B cell (primary cell): ENCODE results near the gene ARHGAP12. TPM values are rescaled to one million over a fixed set of nuclear protein-coding genes. Genes with fewer than 3 reads are reported as not detected.

ENCODE experiments used
- ATAC-seq: fragments of 200-7000 bp; cut with Tn5 transposase; one replicate; pipeline ENCODE4 v1.10.0; 2021; ENCODE audit warnings: low read depth, mild to moderate bottlenecking, moderate number of reproducible peaks, moderate library complexity
- CTCF ChIA-PET: fragments of 350-600 bp; sonication (Branson Sonifier 250); formaldehyde crosslinking; loops from one replicate; lab custom pipeline; 2021; ENCODE audit warnings: antibody characterized with exemption, inconsistent platforms; lab: Charles Lee
- POLR2A ChIA-PET: fragments of 350-600 bp; sonication (Branson Sonifier 250); formaldehyde crosslinking; loops from one replicate; lab custom pipeline; 2021; ENCODE audit warnings: antibody characterized with exemption; lab: Charles Lee
- DNase-seq: peaks from one replicate; pipeline ENCODE4 v3.0.0; 2013
- H2AFZ ChIP-seq: 2 replicates; pipeline ENCODE4 v1.6.1; 2012; ENCODE audit warnings: mild to moderate bottlenecking, low read depth, low read length; ENCODE audit not compliant: insufficient read depth, poor library complexity, severe bottlenecking
- H3K27ac ChIP-seq, 2 donors: 1 replicate in 1 of 2; 2 replicates in 1 of 2; pipeline ENCODE4 v1.5.1; 2012 to 2013; ENCODE audit warnings: low read length in 2 of 2, mild to moderate bottlenecking in 2 of 2, moderate library complexity in 1 of 2
- H3K27me3 ChIP-seq, 4 experiments: fragments of 200-600 bp in 1 of 4; sonication (generic) in 1 of 4; replicated peaks in 1 of 4; 1 replicate in 2 of 4; 2 replicates in 2 of 4; pipeline versions ENCODE4 v1.6.1 to v1.7.0; 2013 to 2016; ENCODE audit warnings: low read length in 3 of 4, mild to moderate bottlenecking in 2 of 4, mixed read lengths in 1 of 4, moderate library complexity in 1 of 4; ENCODE audit not compliant: insufficient read depth in 4 of 4, control insufficient read depth in 3 of 4; ENCODE audit errors: control extremely low read depth in 1 of 4
- H3K36me3 ChIP-seq, 2 experiments: replicated peaks in 1 of 2; 1 replicate in 1 of 2; 2 replicates in 1 of 2; pipeline versions ENCODE4 v1.6.1 to v1.7.1; 2013; ENCODE audit warnings: low read length in 1 of 2; ENCODE audit not compliant: insufficient read depth in 2 of 2, control insufficient read depth in 1 of 2; ENCODE audit errors: control extremely low read depth in 1 of 2, extremely low read depth in 1 of 2
- H3K4me1 ChIP-seq, 2 donors: fragments of 200-600 bp in 1 of 2; sonication (generic) in 1 of 2; 1 replicate in 1 of 2; 2 replicates in 1 of 2; pipeline versions ENCODE4 v1.5.1 to v1.6.1; 2013 to 2017; ENCODE audit warnings: low read length in 2 of 2; ENCODE audit not compliant: control insufficient read depth in 2 of 2, insufficient read depth in 2 of 2
- H3K4me2 ChIP-seq: replicated peaks from 2 replicates; pipeline ENCODE3; 2012; ENCODE audit warnings: mild to moderate bottlenecking, low read depth, low read length; ENCODE audit not compliant: poor library complexity, severe bottlenecking
- H3K4me3 ChIP-seq, 5 experiments: fragments of 200-600 bp in 1 of 5; sonication (generic) in 1 of 5; 1 replicate in 3 of 5; 2 replicates in 2 of 5; pipeline versions ENCODE4 v1.5.1 to v1.7.0; 2011 to 2016; ENCODE audit warnings: low read length in 4 of 5, mild to moderate bottlenecking in 4 of 5, low read depth in 2 of 5, control low read depth in 1 of 5, moderate library complexity in 1 of 5; ENCODE audit not compliant: insufficient read depth in 1 of 5; ENCODE audit errors: control extremely low read depth in 1 of 5, extremely low read depth in 1 of 5
- H3K79me2 ChIP-seq: fragments of 200-600 bp; sonication (generic); one replicate; pipeline ENCODE4 v1.6.0; 2016; ENCODE audit warnings: low read length; ENCODE audit not compliant: control insufficient read depth, insufficient read depth
- H3K9ac ChIP-seq: fragments of 200-600 bp; sonication (generic); 2 replicates; pipeline ENCODE4 v1.6.1; 2017; ENCODE audit warnings: mild to moderate bottlenecking, low read length, moderate library complexity
- H3K9me3 ChIP-seq, 3 donors: one replicate each; pipeline versions ENCODE4 v1.6.1 to v1.7.1; 2013; ENCODE audit warnings: low read length in 2 of 3; ENCODE audit not compliant: control insufficient read depth in 2 of 3, insufficient read depth in 1 of 3; ENCODE audit errors: control extremely low read depth in 1 of 3
- H4K20me1 ChIP-seq: 2 replicates; pipeline ENCODE4 v1.6.0; 2012; ENCODE audit warnings: mild to moderate bottlenecking, low read length; ENCODE audit not compliant: insufficient read depth, control insufficient read depth, poor library complexity, severe bottlenecking
- H3K27ac Mint-ChIP-seq: one replicate; pipeline ENCODE4 v1.8.0; 2021; ENCODE audit warnings: mixed read lengths
- H3K27me3 Mint-ChIP-seq: one replicate; pipeline ENCODE4 v1.8.0; 2021; ENCODE audit warnings: mixed read lengths
- H3K4me1 Mint-ChIP-seq: one replicate; pipeline ENCODE4 v1.8.0; 2021; ENCODE audit warnings: mixed read lengths
- H3K4me3 Mint-ChIP-seq: one replicate; pipeline ENCODE4 v1.8.0; 2021; ENCODE audit warnings: mixed read lengths
- H3K9me3 Mint-ChIP-seq: one replicate; pipeline ENCODE4 v1.8.0; 2022; ENCODE audit warnings: mixed read lengths; ENCODE audit not compliant: insufficient read depth
- CTCF ChIP-seq: fragments of 200-600 bp; IDR thresholded peaks from one replicate; pipeline ENCODE4 v1.8.0; 2022; ENCODE audit warnings: antibody characterized with exemption, mild to moderate bottlenecking
- EZH2 ChIP-seq: IDR thresholded peaks from 2 replicates; pipeline ENCODE4 v1.6.1; 2012; ENCODE audit warnings: borderline replicate concordance, low read depth, mild to moderate bottlenecking, moderate library complexity, low read length; ENCODE audit not compliant: insufficient read depth, poor library complexity, severe bottlenecking
- WGBS: methylation state at CpG from one replicate; pipeline ENCODE4 v1.1.5; 2013; ENCODE audit warnings: missing lambda C conversion rate; ENCODE audit not compliant: insufficient coverage; 5-methylcytosine and 5-hydroxymethylcytosine counted together
- intact Hi-C: fragments of 100-400 bp; cut with micrococcal nuclease; formaldehyde crosslinking; loops from one replicate; pipeline ENCODE4 v1.10.0; 2022
- polyA plus RNA-seq: library from polyadenylated mRNA; depleted of rRNA; stranded (reverse); fragments of >200 nt; gene quantifications from 2 replicates; pipeline ENCODE4 v1.2.3, GENCODE V29; 2012
- total RNA-seq, 2 donors: library from RNA; stranded (reverse); fragments of 120-200 nt in 1 of 2; gene quantifications; 1 replicate in 1 of 2; 2 replicates in 1 of 2; pipeline versions ENCODE4 v1.2.3 to v1.2.4, GENCODE V29; 2013 to 2022

ARHGAP12 gene
- total and polyA plus RNA-seq, 2 donors (not counting 1 experiment from before 2014, with no cell fraction given): 12.3 to 45.3 TPM

- Histone ChIP-seq H3K9ac (no peak overlapping the region), H2AFZ (no peak overlapping the region), H3K4me1 (peaks cover 12% of the 10 kb centered on the region in 2 donors), H4K20me1 (no peaks in the 10 kb centered on the region), H3K27ac (no peak overlapping the region), H3K4me3 (no peak overlapping the region), H3K4me2 (no peak overlapping the region), H3K36me3 (no peaks in the 10 kb centered on the region), H3K27me3 (no peaks in the 10 kb centered on the region), H3K9me3 (no peaks in the 10 kb centered on the region), H3K79me2 (no peaks in the 10 kb centered on the region)
- peaks cover 4% of the 10 kb centered on the region for H3K27me3 Mint-ChIP-seq
- no peaks in the 10 kb centered on the region for H3K9me3 Mint-ChIP-seq
- CTCF ChIA-PET: no interaction called here
- no peak overlapping the region for H3K4me3 Mint-ChIP-seq
- intact Hi-C loops: no loop called here
- TF ChIP-seq EZH2: no peak
- TF ChIP-seq CTCF: no peak
- no peak overlapping the region for H3K27ac Mint-ChIP-seq
- POLR2A ChIA-PET: no interaction called here
- ATAC-seq (no peak), DNase-seq (no peak)
- WGBS: 90% methylated on average over 5 of the region's 6 CpGs
- H3K4me1 Mint-ChIP-seq: peaks cover 14% of the 10 kb centered on the region
Measured at GRCh38 chr10:31975157-31975765, 46.6 kb upstream of the ARHGAP12 start.

- H3K27ac Mint-ChIP-seq: no peak overlapping the region
- Histone ChIP-seq H3K27ac (no peak overlapping the region), H3K79me2 (no peaks in the 10 kb centered on the region), H3K4me1 (peaks cover 12% of the 10 kb centered on the region in 2 donors), H3K4me3 (no peak overlapping the region), H2AFZ (no peak overlapping the region), H3K36me3 (no peaks in the 10 kb centered on the region), H3K27me3 (no peaks in the 10 kb centered on the region), H3K9me3 (no peaks in the 10 kb centered on the region), H4K20me1 (no peaks in the 10 kb centered on the region), H3K9ac (no peak overlapping the region), H3K4me2 (no peak overlapping the region)
- ATAC-seq (no peak), DNase-seq (no peak)
- TF ChIP-seq EZH2 (no peak), CTCF (no peak)
- intact Hi-C loops: no loop called here
- CTCF ChIA-PET: no interaction called here
- 76% methylated on average over 2 of the region's 4 CpGs for whole genome bisulfite sequencing
- H3K4me1 Mint-ChIP-seq: peaks cover 14% of the 10 kb centered on the region
- POLR2A ChIA-PET: no interaction called here
- no peaks in the 10 kb centered on the region for H3K27me3 Mint-ChIP-seq
- H3K4me3 Mint-ChIP-seq: no peak overlapping the region
- no peaks in the 10 kb centered on the region for H3K9me3 Mint-ChIP-seq
Measured at GRCh38 chr10:31974434-31975124, 45.9 kb upstream of the ARHGAP12 start.
